G401.6 (cell line): ENCODE data around the gene UBE2Q2.
"Not testable (repeated sequence)": the region's sequence is repeated elsewhere in the genome, so short reads cannot be mapped to it uniquely, and the experiment has no call there.

ENCODE experiments used
- FAIRE-seq: peaks from 2 replicates; lab custom pipeline; 2012; peaks lifted over from hg19 to GRCh38; lab: Jason Lieb, UNC

Gene UBE2Q2

DNA sequence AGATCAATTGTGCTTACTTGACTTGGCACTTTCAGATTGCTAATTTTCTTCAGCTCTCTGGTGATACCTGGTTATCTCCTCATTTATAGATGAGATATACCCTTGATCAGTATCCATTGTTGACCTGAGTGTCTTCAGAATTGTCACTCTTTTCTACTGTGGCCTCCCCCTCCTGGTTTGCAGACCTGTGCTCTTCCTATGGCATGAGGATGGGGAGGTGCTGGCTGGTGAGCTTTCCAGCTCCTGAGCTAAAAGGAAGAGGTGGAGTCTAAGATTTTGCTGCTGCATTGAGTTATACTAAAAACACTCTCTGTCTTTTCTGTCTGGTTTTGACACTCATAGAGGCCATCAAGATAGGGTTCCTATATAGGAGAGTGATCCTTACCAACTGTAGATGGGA lies 23.7 kb downstream of the UBE2Q2 start:
- FAIRE-seq = no peak

DNA sequence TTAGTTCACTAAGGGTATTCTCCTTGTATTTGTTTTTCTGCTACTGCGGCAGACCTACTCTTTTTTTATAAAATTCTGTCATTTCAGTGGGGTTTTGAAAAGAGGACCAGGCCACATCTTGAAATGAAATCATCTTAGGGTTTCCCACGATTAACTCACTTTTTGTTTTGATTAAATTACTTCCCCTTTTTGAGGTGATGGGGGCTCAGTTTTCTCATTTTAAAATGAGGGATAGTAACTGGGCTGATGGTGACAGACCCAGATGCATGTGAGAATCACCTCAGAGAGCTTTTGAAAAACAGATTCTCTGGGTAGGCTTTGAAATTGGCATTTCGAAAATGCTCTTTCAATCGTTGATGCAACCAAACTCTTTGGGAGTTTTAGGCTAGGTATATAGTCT lies 24.2 kb downstream of the UBE2Q2 start:
- FAIRE-seq = no peak

DNA sequence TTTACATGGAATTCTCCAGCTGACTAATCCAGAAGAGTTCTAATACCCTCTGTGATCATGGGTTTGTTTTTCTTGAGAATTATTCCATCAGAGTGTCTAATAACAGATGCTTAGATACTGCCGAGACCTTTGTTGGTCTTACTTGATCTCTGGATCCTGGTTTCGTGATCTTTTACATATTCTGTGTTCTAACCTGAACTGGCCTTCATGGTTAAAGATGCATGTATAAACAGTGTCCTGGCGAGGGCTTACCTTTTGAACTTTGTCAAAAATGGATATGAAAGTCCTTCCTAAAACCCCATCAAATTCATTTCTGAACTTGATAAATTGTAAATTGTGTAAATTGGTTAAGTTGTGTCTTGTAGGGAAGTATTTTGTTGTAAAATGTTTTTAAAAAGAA lies 24.8 kb downstream of the UBE2Q2 start:
- no peak for FAIRE-seq

DNA sequence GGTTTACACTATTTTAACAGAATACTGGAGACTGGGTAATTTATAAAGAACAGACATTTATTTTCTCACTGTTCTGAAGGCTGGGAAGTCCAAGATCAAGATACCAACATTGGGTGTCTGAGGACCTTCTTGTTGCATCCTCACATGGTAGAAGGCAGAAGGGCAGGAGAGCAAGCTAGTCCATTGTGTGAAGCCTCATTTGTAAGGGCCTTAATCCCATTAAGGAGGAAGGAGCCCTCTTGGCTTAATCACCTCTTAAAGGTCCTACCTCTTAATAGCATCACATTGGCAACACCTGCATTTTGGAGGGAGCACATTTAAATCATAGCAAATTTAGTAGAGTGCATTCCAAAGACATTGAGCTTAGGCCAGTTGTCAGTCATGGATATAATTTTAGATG lies 26.2 kb downstream of the UBE2Q2 start:
- FAIRE-seq = no peak

DNA sequence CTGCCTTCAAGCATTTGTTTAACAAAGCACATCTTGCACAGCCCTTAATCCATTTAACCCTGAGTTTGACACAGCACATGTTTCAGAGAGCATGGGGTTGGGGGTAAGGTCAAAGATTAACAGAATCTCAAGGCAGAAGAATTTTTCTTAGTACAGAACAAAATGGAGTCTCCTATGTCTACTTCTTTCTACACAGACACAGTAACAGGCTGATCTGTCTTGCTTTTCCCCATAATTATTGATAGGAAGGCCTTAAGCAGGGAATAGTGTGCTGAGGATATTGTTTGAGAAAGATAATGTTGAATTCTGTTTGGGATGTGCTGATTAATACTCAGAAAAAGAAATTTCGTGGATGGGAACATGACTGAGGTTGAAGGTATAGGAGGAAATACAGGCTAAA lies 28.3 kb downstream of the UBE2Q2 start:
- FAIRE-seq = not testable (repeated sequence)

DNA sequence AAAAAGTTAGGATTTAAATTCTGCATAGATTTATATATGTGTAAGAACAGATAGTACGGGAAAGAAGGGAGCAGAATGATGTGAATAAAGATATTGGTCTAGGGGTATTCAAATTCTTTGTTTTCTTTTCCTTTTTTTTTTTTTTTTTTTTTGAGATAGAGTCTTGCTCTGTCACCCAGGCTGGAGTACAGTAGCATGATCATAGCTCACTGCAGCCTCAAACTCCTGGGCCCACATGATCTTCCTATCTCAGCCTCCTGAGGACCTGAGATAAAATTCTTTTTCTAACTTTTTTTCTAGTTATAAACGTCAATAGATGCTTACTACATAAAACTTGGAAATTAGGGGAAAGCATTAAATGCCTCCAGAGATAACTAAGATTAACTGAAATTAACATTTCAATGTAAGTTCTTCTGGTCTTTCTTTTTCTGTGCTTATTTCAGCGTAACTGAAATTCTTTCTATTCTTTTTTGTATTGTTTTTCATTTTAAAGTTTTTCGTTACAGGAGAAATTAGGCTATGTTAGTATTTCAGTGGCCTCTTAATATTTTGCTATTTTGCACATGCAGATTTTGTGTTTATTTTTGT lies 29.2 kb downstream of the UBE2Q2 start:
- FAIRE-seq = no peak

DNA sequence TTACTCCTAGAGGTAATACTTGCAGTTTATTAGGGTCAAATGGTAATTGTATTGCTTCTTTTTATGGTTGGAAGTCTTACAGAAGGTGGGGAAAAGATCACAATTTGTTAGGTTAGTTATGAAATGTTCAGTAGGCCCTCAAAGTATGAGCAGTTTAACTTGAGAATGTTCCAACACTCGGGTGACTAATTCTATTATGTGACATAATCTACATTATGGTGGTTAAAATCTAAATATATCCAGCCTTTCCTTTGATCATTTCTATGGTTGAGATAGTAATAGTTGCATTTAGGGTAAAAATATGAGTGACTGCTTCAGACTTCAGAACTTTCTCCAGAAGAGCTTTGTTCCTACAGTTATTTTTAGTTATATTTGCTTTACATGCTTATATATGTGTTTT lies 40.8 kb downstream of the UBE2Q2 start:
- no peak for FAIRE-seq

DNA sequence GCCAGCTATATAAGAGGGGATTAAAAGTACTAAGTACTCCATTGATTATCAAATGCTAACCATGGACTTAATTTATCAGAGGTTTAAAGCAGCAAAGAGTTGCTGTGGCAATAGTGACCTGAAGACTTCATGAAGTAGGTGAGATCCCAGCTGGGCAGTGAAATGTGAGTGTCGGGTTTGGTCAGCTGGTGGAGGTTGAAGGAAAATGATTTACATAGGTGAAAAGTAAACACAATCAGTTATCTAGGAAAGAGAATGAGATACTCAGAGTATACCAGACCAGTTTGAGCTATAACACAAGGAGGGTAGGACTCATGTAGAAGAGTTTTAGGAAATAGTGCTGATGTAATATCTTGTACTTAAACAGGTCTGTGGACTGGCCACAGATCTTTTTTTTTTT lies 43.9 kb downstream of the UBE2Q2 start:
- FAIRE-seq = no peak

DNA sequence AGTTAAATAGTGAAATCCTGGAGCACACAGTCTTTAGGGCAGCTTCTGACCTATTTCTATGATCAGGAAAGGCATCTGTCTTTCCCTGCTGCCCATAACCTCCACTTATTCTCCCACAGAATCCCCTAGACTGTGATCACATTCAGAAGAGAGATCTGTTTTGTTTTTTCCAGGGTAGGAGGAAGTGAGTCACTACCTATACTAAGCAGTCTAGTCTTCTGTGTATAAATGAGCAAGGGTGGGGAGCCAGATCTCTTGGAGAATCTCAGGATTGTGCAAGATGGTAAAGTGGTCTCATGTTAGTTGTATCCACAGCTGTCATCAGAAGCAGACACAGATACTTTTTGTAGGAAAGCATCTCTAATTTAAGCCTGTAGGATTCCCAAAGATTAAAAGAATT lies 48.6 kb downstream of the UBE2Q2 start:
- no peak for FAIRE-seq

DNA sequence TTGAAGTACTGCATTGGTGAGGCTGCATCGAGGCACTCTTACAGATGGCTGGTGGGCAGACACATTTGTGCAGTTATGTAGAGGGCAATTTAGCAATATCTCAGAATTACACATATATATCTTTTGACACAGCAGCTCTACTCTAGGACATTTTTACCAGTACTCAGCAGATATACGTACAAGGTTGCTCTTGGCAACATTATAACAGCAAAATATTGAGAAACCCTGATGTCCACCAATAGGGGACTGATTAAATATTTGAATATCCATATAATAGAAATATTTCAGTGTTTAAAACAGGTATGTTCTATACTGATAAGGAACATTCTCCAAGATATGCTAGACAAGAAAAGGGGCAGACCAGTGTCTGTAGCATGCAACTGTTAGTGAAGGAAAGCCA lies 52.5 kb downstream of the UBE2Q2 start:
- FAIRE-seq = no peak

DNA sequence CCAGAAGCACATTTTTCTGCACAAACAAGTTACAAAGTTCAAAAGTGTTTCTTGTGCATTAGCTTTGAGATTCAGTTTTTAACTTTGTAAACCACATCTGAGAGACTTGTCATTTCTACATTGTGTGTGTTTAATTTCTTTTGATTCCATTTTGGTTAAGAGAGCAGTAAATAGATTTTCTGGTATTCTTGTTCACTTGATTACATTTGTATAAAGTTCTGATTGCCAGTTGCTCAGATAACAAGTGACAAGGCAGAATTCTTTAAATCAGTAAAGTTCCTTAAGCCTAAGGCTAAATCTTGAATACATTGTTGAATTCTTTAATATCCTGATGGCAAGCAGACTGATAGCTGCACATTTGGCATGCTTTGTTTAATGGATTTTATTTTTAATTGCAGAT lies 57.3 kb downstream of the UBE2Q2 start:
- FAIRE-seq = no peak

DNA sequence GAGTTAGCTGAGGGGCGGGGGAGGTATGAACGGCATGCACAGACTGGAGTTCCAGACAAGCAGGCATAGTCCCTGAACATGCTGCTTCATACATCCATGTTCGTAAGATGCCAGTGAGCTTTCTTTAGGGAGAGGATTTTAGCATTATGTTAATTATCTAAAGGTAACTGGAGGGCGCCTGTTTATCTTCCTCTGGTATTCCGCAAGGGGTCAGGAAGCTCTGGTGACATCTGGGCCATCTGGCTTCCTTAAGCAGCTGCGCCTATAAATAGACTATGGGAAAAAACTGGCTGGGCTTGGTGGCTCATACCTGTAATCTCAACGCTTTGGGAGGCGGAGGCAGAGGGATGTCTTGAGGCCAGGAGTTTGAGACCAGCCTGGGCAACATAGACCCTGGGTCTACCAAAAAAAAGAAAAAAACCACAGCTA lies 58.9 kb downstream of the UBE2Q2 start:
- no peak for FAIRE-seq

DNA sequence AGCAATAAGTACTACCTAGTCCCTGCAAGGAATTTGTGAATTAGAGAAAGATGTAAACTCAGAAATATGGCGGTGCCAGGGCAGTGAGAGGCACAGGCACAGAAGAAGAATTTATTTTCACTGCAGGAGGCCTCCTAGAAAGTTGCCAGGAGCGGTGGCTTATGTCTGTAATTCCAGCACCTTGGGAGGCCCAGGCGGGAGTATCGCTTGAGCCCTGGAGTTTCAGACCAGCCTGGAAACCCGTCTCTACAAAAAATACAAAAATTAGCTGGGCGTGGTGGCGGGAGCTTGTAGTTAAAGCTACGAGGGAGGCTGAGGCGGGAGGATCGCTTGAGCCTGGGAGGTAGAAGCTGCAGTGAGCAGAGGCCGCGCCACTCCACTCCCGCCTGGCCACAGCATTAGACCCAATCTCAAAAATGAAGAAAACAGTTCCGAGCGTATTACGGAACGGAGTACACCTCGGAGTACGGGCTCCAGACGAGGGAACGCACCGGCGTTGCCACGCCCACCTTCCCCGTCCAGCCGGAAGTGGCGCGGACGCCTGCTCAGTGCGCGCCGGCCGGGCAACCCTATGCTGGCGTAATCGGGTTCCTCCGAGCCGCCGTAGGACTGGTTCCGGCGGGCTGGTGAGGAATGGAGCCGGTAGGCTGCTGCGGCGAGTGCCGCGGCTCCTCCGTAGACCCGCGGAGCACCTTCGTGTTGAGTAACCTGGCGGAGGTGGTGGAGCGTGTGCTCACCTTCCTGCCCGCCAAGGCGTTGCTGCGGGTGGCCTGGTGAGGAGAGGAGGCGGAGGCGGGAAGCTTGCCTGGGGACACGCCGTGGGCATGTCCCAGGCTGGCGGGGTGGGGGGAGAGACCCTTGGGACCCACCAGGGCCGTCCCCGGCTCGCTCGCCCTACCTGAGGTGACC lies 60.3 kb downstream of the UBE2Q2 start, which contains the start of gene FBXO22:
Gene FBXO22 (plus strand): TSS at position 548 of the 909 bp plus-strand sequence. CDS start 86 bp downstream, at position 634.
- no peak for FAIRE-seq

DNA sequence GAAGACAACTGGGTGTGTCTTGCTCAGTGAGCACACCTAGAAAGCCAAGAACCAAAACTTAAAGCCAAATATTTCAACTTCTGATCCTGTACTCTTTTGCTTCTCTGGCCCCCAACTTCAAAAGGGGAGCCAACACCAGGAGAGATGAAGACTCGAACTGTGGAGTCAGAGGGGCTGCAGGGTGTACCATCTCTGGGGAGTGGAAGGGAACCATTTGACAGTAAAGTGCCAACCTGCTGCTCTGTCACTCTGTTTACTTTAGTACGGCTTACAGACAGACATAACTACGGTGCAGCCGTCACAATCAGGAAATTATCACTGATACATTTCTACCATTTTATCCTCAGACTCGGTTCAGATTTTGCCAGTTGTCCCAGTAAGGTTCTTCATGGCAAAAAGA lies 62.0 kb downstream of the UBE2Q2 start:
- no peak for FAIRE-seq

DNA sequence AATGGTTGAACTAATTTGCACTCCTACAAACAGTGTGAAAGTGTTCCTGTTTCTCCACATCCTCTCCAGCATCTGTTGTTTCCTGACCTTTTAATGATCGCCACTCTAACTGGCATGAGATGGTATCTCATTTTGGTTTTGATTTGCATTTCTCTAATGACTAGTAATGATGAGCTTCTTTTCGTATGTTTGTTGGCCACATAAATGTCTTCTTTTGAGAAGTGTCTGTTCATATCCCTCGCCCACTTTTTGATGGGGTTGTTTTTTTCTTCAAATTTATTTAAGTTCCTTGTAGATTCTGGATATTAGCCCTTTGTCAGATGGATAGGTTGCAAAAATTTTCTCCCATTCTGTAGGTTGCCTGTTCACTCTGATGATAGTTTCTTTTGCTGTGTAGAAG lies 67.1 kb downstream of the UBE2Q2 start:
- FAIRE-seq = not testable (repeated sequence)

DNA sequence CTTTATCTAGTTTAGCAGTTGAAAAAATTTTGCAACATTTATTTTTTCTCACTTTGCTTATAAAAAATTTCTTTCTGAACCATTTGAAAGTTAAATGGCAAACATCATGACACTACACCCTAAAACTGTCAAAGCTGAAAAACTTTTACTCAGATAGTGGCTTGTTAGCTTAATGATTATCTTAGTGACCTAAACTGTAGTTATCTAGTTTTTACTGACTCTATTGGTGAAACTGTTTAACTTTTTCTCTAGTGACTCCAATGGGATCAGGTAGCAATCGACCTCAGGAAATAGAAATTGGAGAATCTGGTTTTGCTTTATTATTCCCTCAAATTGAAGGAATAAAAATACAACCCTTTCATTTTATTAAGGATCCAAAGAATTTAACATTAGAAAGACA lies 73.7 kb downstream of the UBE2Q2 start:
- no peak for FAIRE-seq

DNA sequence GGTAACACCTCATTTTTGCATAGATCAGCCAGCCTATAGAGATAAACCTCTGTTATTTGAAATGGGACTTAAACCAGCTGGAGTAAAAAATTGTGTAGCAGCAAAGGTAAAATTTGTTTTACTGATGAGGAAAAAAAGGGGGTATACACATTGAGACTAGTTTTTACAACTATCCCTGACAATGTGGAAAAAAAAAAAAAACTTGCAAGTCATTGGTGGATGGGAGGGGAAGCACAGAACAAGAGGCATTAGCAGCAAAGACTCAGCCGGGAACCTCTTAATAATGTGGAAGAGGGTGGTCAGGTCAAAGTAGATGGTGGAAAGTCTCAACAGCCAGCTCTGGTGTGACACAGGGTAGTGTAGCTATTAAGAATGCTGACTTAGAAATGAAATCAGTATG lies 74.9 kb downstream of the UBE2Q2 start:
- FAIRE-seq = no peak

DNA sequence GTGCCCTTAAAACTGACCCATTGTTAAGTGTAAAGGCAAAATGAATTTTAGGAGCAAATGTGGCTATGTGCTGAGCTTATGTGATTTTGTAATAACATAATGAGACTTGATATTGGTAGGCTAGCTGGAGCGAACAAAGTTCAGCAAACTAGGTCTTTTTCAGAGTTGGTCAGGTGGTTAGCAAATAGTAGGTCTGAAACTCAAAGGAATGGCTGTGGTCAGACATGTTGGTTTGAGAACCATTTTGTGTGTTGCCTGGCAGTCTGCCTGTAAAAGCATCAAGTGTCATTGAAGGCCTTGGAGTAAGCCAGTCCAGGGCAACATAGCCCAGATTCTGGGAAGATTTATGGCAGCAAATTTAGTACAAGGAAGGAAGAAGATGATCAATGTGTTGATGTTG lies 76.8 kb downstream of the UBE2Q2 start:
- FAIRE-seq = no peak

DNA sequence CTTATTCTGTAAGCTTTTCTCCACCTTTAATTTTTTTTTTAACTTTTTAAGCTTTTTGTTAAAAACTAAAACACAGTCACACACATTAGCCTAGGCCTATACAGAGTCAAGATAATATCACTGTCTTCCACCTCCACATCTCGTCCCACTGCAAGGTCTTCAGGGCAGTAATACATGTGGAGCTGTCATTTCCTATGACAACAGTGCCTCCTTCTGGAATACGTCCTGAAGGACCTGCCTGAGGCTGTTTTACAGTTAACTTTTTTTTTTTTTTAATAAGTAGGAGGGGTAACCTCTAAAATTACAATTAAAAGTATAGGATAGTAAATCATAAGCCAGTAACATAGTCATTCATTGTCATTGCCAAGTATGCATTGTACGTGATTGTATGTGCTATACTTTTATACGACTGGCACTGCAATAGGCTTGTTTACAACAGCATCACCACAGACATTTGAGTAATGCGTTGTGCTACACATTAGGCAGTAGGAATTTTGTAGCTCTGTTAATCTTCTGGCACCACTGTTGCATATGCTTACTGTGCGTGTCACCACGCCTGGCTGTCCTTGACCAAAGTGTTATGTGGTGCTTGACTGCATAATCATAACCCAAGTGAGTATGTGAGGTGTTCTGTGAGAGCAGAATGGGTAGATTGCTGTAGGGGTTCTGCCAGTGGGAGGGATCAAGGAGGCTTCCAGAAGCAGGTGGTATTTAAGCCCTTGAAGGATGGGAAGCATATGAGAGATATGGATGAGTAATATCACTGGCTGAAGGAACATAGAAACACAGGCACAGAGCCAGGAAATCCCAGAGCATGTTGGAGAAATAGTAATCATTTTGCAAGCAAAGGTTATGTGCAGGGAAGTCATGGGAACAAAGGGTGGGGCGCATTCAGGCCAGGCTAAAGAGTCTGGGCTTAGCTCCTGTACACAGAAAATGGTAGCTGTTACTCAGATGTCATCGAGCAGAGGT lies 78.8 kb downstream of the UBE2Q2 start:
- peak; percentile 65 for FAIRE-seq

DNA sequence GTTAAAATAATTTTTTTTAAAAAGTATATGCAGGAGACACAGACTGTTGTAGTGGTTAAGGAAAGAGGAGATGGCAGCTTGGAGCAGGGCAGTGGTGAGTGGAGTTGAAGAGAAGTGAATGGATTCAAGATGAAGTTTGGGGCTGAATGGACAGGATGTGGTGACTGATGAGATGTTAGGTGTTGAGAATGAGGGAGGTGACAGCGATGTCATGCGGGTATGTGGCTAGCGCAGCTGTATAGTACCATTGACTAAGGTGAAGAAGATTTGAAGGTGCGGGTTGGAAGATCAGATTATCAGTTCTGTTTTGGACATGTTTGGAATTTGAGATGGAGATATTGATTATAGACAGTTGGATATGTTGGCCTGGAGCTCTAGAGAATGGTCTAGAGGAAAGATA lies 80.5 kb downstream of the UBE2Q2 start:
- FAIRE-seq = no peak

DNA sequence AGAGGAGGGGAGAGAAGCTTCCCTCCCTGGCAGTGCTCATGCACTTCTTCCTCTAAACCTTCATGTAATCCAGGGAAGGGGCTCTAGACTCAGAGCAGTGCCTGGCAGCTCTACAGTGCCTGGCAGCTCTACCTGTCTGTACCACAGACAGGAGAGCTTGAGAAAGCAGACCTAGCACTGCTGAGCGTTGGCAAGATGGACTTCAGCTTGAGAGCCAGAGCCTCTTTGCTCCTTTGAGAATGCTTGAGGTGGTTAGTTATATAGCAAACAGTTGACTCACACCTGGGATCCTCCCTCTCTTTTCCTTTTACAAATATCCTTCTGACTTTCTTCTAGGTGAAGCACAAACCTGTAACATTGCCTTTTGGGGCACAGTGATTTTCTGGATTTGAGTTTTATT lies 81.3 kb downstream of the UBE2Q2 start:
- no peak for FAIRE-seq

DNA sequence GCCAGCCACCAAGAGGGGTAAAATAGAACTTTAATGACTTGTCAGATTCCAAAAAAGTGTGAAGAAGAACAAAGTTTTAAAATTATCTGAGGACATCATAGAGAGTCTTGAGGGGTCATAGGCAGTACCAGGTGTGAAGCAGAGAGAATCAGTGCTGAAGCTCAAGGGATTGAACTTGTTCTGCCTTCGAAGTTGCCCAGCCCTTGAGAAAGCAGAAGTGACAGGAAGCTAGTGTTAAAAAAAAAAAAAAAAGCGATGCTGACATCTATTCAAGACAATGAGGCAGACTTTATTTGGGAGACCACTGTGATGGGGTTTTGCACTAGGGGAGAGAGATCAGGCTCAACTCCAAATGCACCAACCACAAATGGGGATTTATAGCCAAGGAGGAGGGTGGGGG lies 82.2 kb downstream of the UBE2Q2 start:
- no peak for FAIRE-seq

DNA sequence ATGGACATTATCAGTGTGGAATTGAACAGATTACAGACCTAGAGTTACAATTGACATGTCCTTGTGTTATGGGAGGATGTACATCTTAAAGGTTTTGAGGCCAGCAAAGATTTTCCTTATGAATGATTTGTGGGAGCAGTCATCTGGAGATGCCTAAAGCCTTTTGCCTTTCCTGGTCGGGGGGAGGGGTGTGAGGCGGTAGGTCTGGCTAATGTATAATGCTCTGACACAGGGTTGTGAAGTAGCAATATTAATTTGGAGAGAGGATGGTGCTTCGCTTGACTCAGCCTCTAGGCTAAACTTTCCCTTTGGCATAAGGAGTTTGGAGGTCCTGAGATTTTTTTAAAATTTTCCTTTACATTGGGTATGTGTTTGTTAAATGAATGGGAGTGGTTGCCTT lies 83.7 kb downstream of the UBE2Q2 start:
- no peak for FAIRE-seq
